AG09319 (cell line): ENCODE data around the gene OLFM2.
A peak's percentile ranks its signal among the peaks of the same experiment; 100 is the strongest.
"Not testable (repeated sequence)": the region's sequence is repeated elsewhere in the genome, so short reads cannot be mapped to it uniquely, and the experiment has no call there.

Source experiments
- DNase-seq: peaks from one replicate; pipeline ENCODE4 v3.0.0-alpha.2; 2010; ENCODE audit warnings: low read depth; ENCODE audit errors: extremely low read depth
- TF ChIP-seq, protein P1 (sequence below): IDR thresholded peaks from 2 replicates; pipeline ENCODE4 v1.5.1; 2011; ENCODE audit warnings: low read depth, mild to moderate bottlenecking, inconsistent platforms, low read length, moderate library complexity

OLFM2 gene

GRCh38 chr19:9956956-9957355 lies 20.6 kb upstream of the OLFM2 start:
- TF ChIP-seq, protein P1, sequence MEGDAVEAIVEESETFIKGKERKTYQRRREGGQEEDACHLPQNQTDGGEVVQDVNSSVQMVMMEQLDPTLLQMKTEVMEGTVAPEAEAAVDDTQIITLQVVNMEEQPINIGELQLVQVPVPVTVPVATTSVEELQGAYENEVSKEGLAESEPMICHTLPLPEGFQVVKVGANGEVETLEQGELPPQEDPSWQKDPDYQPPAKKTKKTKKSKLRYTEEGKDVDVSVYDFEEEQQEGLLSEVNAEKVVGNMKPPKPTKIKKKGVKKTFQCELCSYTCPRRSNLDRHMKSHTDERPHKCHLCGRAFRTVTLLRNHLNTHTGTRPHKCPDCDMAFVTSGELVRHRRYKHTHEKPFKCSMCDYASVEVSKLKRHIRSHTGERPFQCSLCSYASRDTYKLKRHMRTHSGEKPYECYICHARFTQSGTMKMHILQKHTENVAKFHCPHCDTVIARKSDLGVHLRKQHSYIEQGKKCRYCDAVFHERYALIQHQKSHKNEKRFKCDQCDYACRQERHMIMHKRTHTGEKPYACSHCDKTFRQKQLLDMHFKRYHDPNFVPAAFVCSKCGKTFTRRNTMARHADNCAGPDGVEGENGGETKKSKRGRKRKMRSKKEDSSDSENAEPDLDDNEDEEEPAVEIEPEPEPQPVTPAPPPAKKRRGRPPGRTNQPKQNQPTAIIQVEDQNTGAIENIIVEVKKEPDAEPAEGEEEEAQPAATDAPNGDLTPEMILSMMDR = no peak
- no peak for DNase-seq

DNA sequence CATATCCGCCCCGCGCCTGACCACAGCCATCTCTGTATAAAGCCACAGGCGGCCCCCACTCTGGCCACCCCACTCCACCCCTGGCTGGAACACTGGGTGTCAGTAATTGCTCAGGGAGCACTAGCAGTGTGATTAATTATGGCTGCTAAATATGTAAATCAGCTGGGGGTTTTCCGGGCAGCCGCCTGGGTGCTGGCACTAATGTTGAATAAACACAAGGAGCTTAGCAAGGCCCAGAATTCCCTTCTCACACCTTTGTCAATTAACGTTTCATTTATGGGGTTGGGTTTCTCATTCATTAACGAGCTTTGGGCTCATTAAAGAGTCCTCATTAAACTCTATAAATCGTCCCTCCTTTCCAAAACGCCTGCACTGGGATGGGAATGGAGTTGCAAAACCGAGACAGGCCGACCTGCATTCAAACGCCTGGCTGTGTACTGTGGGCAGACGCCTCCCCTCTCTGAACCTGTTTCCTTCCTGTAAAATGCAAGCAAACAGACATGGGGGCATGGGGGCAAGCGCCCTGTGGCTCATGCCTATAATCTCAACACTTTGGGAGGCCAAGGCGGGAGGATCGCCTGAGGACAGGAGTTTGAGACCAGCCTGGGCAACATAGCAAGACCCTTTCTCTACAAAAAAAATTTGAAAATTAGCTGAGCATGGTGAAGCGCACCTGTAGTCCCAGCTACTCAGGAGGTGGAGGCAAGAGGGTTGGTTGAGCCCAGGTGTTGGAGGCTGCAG lies 17.7 kb upstream of the OLFM2 start:
- no peak for DNase-seq
- TF ChIP-seq, protein P1 = no peak

DNA sequence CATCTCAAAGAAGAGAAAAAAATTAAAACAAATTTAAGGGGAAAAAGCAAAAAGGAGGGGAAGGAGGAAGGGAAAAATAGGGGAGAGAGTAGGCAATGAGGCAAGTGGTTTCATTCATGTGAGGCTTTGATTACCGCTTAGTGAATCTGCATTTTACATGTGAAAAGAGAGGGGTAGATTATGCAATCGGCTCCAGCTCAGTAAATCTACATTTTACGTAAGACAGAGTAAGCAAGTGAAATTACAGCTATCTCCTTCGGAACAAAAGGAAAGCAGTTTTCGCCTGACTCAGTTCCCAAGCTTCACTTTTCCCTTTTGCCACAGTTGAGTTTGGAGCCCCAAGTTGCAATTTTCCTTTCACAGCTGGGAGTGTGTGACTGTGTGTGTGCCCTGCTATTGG lies 16.0 kb upstream of the OLFM2 start:
- no peak for DNase-seq
- TF ChIP-seq, protein P1 = no peak

DNA sequence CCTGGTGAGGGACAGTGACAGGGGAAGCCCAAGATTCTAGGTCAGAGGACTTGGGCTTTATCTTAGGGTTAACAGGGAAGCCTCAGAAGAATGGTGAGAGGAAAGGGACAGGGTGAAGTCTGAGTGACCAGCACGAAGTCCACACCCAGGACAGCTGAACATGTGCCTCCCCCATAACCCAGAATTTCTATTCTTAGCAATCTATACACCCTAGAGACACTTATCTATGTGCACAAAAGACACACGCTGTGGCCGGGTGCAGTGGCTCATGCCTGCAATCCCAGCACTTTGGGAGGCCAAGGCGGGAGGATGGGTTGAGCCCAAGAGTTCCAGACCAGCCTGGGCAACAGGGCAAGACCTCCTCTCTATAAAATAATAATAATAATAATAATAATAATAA lies 11.1 kb upstream of the OLFM2 start:
- TF ChIP-seq, protein P1 = no peak
- DNase-seq = no peak

DNA sequence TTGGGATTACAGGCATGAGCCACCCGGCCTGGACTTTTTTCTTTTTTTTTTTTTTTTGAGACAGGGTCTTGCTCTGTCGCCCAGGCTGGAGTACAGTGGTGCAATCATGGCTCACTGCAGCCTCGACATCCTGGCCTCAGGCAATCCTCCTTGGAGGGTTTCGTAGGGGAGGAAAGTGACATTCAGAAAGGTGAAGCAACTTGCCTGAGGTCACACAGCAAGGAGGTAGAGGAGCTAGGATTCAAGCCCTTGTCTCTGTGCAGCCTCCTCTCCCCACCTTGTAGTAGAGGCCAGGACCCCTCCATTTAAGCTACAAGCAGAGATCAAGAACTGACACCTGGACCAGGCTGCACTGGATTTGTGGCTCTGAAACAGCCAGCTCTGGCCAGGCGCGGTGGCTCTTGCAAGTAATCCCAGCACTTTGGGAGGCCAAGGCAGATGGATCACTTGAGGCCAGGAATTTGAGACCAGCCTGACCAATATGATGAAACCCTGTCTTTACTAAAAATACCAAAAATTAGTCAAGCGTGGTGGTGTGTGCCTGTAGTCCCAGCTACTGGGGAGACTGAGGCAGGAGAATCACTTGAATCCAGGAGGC lies 10.3 kb upstream of the OLFM2 start:
- not testable (repeated sequence) for DNase-seq

GRCh38 chr19:9945319-9945966 lies 9.1 kb upstream of the OLFM2 start:
- peak; percentile 98 for DNase-seq
- TF ChIP-seq, protein P1 = peak; percentile 26

- no peak for DNase-seq
- TF ChIP-seq, protein P1 = no peak
Observed at GRCh38 chr19:9943744-9944143, 7.4 kb upstream of the OLFM2 start.

GRCh38 chr19:9941671-9942070 lies 5.4 kb upstream of the OLFM2 start:
- TF ChIP-seq, protein P1 = no peak
- no peak for DNase-seq
